ENCODE measurements around the gene METAP1.
"Not testable (repeated sequence)": the region's sequence is repeated elsewhere in the genome, so short reads cannot be mapped to it uniquely, and the experiment has no call there.

Gene METAP1

DNA sequence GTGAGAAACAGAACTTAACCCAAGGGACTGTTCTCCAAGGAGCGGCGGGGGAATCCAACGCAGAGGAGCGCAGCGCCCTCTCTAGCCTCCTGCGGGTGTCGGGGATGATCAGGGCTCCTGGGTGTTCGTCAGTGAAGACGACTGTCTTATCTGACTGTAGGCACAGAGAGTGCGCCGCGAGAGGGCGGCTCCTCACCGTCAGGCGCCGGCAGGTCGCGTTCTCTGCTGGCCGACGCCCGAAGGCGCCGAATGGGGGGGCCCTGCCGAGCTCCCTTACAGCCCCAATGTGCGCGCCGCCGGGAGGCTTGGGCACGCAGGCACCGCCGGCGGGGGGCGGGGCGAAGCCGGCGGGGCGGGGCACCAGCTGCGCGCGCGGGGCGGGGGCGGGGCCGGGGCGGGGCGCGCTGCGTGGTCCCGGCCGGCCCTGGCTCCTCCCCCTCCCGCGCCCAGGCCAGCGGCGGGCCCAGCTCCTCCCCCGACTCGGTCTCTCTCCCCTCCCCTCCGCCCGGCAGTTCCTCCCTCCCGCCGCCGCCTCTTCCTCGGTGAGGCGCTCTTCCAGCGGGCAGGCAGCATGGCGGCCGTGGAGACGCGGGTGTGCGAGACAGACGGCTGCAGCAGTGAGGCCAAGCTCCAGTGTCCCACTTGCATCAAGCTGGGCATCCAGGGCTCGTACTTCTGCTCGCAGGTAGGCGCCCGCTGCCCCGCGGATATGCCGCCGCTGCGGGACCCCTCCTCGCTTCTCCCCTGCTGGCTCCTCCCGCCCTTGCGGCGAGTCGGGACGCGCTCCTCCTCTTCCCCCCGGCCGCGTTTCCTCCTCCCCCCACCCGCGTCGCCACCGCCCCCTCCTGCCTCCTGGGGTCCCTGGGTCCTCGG lies at the start of gene METAP1:
Gene METAP1, plus strand, starts transcription at position 539 of the 873 bp plus-strand sequence. Its CDS starts 33 bp downstream, at position 572.
- DNase-seq: peak; percentile 84 to 96

DNA sequence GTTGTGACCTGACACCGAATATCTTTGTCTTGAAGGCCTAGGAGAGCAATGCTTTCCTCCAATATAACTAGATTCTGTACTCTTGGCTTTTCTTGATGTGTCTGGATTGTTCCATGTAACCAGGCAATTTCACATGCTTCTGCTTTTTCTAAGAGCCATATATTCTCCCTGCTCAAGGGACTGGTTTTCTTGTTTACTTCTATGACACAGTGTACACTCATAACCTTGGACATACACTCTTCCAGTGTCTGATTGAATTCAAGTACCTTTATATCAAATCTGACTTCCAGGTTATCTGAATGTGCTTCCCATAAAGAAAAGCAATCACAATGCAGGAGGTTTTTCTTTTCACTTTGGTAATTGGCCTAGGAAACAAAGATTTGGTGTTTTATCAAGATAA lies 49.2 kb upstream of the METAP1 start:
- DNase-seq: no peak

DNA sequence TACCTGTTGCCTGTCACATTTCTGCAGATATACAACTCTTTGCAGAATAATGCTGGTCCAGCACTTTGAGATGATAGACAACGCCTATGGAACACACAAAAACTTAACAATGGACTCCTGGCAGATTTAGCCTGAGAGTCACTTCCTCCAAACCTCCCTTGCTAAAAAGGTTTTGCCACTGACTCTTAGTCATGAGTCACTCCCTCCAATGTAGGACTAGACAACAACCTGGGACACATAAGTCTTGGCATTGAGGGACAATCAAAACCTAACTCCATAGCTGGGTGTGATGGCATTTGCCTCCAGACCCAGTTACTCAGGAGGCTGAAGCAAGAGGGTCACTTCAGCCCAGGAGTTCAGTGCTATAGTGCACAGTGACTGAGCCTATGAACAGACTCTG lies 44.6 kb upstream of the METAP1 start:
- DNase-seq: no peak

DNA sequence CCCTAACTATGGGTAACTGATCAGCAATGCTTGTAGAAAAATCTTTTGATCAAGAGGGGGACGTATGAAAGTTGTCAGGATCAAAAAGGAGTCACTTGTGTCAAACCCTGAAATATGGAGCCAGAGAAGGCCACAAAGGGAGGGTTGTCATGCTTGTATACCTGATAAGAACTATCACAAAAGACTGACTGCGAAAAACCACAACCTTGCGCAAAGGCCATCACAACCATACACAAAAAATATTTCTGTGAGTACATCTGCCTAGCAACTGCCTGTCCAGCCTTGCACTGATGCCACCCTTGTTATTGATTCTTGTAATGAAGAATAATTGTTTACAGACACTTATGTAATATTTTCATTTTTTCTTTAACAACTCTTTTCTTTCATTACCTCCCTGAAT lies 43.8 kb upstream of the METAP1 start:
- DNase-seq: no peak

DNA sequence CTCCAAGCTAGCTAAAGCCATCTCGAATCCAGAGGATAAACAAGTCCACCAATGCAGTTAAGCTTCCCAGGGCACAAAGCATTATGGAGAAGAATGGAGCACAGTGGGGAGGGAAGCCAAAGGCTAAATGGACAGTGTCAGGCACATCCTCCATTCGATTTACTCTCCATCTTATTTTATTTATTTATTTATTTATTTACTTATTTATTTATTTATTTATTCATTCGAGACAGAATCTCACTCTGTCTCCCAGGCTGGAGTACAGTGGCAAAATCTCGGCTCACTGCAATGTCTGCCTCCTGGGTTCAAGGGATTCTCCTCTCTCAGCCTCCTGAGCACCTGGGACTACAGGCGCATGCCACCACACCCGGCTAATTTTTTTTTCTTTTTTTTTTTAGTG lies 40.3 kb upstream of the METAP1 start:
- DNase-seq: no peak

DNA sequence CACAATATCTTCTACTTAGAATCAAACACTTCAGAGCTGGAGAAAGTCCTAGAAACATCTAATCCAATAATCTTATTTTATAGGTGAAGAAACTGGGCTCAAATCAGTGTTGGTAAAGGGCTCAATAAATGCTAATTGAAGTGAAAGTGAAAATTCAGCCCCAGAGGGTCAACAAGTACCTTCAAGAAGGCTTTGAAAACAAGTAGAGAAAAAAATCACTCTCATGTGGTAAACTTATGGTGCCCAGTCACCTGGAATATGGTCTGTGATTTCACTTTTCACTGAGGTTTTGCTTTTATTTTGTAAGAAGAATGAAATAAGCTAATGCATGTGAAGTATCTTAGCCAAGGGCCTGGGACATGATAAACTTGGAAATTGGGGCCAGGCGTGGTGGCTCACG lies 37.5 kb upstream of the METAP1 start:
- DNase-seq: no peak

DNA sequence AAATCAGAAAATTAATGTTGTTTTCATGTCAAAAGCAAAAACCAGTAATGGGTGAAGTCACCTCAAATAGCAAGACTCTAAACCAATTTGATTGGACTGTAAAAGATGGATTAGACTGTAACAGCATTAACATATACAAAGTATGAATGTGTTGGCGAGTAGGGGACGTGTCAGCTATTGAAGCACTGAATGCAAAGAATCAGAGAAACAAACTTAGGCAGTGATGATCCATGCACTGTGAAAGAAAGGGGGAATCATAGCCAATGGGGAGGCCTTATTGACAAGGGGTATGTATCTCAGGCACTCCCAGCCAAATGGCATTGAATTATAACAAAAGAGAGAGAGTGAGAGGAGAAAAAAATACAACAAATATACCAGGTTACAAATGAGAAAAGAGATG lies 36.1 kb upstream of the METAP1 start:
- no peak for DNase-seq

DNA sequence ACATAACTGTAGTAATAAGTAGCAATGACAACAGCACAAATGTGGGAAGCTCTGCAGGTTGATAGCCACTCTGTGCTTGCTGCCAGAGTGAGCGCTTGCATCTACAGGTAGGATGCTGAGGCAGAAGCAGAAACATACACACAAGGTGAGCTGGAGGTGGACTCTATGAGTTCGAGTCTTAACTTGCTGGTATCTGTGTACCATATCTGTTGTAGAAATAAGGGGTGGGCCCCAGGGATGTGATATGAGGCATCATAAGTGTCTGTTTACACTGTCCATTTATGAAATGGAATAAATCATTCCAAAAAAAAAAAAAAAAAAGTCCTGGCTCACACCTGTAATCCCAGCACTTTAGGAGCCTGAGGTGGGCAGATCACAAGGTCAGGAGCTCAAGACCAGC lies 33.8 kb upstream of the METAP1 start:
- DNase-seq: no peak

DNA sequence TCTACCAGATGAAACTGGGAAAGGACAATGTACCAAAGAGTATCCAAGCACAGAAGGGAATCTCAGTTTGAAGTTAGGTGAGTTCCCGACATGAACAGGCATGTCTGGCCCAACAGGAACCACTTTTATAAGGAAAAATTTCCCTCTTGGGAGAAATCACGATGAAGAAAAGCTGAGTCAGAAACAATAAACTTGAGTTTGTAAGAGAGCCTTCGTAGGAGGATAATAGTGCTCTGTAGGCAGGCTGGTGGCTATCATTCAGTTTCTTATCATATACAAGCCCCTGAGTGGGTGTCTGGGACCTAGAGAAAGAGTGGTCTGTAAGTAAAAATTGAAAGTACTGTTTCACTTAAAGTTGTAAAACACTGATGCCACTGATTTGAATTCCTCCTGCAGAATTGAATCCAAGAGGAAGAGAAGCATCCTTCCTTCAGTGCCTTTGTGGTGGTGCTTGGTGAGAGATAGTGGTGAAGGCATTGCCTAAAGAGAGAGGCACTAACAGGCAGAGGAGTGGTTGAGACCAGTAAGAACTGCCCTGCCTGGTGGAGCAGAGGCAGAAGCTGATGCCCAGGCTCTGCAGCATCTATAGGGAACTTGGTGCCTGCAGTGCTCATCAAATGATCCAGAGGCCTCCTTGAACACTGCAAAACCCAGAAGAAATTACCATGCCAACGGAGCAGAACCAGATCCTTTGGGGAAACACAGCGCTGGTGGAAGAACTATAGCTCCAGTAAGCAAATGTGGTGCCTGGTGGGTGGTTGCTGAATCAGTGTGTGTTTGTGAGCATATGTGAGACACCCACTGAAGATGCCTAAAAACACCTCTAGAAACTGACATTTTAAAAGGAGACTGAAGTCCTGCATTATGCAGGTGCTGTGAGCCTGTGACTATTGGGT lies 31.7 kb upstream of the METAP1 start:
- DNase-seq: no peak

DNA sequence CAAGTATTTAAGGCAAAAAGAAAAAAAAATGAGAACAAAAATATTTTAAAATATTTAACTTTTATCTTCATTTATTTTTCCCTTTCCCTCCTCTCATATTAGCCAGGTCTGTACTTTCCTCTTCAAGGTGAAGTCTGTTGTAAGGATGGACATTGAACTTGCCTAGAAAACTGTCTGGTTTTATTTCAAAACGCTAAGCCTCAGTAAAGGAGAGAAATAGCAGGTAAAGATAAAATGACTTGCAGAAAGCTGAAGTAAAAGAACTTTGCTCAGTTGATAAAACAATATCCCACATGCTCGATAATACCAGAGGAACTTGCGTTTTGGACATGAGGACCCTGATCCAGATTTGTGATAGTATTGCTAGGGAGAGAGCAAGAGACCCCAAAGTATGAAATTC lies 28.6 kb upstream of the METAP1 start:
- no peak for DNase-seq

DNA sequence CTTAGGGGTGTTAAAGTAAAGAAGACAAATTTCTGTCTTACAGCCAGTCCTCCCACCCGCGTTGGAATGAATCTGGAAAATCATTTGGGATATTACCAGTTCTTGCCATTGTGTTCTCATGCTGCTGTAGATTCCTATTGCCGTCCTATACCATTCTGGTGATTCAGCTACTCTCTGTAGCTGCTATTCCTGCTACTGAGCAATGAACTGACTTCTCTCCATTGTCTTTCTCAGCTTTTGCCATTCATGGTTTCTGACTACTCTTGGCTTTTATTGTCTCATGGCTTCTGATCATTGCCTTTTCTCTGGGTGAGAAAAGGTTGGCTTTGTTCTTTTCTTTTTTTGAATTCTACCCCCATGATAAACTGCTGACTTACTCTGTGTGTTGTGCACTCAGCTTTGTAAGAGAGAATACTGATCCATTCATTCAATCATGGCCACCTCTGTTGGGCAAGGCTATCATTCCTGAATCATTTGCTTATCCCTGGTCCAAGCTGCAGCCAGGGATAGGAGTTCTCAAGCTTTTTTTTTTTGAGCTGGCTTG lies 27.7 kb upstream of the METAP1 start:
- no peak for DNase-seq

DNA sequence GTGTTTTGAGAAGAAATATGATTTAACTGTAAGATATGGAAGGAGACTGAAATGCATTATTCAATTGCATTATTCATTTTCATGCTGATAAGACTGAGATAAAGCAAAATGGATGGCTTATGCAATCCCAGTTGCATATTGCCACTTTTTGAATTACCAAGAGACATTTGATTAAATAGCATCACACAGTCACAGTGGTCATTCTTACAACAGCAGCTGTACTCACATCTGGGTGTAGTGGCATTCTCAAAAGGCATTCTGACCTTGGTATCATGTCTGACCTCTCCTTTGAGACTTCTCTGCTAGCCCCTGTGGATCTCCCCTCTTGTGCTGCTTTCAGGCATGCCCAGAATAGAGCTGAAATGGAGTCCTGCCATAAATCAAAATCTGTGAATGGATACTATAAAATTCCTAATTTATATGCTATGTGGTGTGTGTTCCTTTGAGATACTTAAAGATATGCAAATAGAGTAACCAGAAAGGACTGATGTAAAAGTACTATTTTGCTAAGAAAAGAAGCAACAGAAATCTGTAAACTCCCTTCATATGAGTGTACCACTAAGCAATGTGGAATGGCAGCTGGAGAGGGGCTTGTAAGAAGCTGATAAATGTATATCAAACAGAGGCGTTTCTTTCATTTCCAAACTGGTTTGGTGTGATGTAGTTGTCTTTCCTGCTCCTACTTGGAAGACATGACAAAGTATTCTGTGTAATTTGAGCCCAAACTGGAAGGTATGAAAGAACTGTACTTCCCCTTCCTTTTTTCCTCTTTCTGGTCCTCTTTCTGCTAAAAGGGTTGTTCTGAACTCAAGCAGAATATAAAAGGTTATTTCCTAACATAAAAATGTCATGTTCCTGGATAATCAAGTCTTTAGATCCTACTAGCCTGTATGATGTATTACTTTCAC lies 25.4 kb upstream of the METAP1 start:
- DNase-seq: no peak

DNA sequence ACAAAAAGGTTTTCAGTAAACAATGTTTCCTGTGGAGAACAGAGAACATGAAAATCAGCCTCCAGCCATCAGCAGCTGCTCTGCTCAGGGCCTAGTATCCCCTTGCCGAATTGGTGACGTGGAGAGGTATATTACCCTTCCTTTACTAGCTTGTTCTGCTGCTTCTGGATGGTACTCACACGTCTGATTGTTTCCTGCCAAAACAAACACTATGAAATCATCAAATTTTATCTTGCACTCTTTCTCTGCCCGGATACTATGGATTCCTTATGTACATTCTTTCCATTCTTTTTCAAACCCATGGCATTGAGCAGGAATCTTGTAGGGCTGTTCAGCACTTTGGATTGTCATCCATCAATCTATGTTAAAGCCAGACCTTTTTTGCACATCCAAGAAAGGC lies 18.8 kb upstream of the METAP1 start:
- DNase-seq: no peak

DNA sequence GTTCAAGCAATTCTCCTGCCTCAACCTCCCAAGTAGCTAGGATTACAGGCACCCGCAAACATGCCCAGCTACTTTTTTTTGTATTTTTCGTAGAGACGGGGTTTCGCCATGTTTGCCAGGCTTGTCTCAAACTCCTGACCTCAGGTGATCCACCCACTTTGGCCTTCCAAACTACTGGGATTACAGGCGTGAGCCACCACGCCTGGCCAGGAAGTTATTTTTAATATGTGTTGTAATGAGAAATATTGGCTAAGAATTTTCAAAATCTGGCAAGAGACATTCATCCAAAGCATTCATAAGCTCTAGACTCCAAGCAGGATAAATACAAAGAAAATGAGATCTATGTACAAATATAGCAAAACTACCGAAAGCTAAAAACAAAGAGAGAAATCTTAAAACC lies 18.0 kb upstream of the METAP1 start:
- DNase-seq: no peak

DNA sequence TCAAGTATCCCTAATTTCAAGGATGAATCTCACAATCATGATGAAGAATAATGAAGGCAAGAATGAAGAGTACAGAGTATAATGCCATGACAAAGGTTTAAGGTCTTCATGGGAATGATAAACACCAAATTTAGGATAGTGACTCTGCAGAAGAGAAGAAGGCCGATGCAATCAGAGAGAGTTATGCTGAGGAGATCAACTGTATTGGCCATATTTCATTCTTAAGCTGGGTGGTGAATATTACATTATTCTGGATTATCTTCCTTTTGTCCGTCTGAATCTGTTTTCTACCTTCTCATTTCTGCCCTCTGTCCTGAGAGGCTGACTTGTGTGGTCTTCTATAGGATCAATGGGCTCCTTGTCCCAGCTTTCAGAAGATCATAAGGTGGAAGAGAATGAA lies 7.8 kb upstream of the METAP1 start:
- no peak for DNase-seq

DNA sequence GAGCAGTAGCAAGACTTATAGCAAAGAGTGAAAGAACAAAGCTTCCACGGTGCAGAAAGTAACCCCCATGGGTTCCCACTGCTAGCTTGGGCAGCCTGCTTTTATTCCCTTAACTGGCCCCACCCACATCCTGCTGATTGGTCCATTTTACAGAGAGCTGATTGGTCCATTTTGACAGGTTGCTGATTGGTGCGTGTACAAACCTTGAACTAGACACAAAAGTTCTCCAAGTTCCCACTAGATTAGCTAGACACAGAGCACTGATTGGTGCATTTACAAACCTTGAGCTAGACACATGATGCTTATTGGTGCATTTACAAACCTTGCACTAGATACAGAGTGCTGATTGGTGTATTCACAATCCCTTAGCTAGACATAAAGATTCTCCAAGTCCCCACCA lies 2.7 kb upstream of the METAP1 start:
- DNase-seq: not testable (repeated sequence)

DNA sequence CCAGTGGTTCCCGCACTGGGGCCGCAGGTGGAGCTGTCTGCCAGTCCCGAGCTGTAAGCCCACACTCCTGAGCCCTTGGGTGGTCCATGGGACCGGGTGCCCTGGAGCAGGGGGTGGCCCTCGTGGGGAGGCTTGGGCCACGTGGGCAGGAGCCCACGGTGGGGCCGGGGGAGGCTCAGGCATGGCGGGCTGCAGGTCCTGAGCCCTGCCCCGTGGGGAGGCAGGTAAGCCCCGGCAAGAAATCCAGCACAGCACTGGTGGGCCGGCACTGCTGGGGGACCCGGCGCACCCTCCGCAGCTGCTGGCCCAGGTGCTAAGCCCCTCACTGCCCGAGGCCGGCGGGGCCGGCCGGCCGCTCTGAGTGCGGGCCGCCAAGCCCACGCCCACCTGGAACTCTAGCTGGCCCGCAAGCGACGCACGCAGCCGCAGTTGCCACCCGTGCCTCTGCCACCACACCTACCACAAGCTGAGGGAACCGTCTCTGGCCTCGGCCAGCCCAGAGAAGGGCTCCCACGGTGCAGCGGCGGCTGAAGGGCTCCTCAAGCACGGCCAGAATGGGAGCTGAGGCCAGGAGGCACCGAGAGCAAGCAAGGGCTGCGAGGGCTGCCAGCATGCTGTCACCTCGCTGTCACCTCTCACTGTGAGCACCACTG lies 2.0 kb upstream of the METAP1 start:
- DNase-seq: no peak

DNA sequence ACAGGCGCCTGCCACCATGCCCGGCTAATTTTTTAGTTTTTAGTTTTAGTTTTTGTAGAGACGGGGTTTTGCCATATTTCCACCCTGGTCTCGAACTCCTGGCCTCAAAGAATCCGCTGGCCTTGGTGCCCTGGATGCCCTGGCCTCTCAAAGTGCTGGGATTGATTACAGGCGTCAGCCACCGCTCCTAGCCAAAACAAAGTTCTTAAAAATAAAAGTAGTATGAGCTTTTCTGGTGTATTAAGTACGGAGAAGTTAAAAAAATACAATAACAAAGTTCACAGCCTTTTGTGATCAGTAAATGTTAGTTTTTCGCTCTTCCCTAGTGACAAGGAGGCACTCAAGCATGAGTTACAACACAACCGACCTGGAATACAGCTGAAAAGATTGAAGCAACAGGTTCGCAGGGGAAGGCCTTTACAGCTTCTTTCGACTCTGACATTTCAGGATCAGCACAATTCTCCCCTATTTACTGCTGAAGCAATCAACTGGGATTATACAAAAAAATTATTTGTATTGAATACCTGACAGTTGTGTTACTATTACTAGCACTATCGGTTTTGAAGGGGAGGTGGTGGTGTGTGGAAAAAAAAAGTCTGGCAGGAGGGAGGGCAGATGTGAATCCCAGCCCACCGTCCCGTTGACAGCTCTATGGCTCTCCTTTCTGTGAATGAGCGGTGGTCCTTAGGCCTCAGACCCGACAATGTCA lies 893 bp upstream of the METAP1 start:
- DNase-seq: peak in 1 of 2 experiments; percentile 24

DNA sequence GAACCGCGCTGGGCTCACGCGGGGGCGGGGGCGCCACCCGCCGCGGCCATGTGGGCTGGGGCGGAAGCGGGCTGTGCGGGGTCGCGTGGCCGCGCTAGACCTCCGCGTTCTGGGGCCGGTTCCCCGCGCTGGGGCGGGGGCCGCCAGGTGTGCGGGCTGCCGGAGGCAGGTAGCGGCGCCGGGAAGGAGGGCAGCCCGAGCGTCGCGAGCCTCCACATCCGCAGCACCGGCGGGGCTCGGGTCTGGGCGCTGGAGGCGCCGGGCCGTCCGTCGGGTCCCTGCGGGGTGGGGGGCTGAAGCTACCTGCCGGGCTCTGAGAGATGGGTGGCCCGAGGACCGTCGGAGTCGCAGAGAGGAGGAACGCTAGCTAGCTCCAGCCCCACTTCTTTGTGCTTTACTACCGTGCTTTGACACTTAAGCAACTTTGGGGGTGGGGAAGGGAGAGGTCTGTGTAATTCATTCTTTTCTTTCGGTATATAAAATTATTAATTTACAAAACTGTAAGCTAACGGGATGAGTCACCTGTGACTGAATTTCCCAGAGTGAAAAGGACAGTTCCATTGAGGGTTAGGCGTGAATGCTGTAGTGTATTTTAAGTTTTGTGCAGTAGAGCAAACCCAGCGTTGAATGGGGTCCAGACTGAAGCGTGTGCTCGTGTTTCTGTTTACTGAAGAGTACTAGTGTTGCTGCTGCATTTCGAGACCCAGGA lies 689 bp downstream of the METAP1 start:
- peak in 1 of 2 experiments; percentile 34 for DNase-seq

DNA sequence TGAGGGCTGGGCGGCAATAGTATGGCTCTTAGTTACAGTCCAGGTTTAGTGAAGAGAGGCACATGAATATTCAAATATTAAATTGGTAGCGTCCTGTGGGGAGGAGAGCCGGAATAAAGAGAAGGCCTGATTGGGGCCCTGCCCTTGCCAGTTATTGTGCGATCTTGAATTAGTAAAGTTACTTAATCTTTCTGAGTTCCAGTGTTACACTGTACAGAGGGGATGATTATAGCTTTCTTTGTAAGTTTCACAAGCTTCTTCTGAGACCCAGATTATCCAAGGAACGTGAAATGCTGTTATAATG lies 1.2 kb downstream of the METAP1 start:
- DNase-seq: no peak

DNA sequence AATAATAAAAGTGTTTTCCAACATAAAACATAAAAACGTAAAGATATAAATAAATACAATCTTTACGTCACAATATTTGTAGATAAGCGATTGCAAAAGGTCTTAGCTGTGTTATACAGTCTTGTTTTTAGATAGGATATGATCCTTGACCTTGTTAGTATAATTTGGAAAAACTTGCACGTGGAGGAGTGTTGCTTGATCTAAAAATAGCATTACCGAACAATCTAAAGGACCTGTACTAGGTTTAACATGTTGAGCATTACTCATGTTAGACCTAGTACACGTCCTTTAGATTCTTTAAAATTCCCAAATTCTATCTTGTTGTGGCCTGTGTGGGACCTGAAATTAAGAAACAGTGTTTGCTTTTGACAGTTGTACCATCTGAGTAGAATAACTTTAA lies 1.6 kb downstream of the METAP1 start:
- DNase-seq: no peak

Measured in NCI-H526 (cell line).